A673 (cell line): Measurements from ENCODE around the gene CEP112.

Source experiments
- EZH2 ChIP-seq: fragments of 200-600 bp; sonication (generic); IDR thresholded peaks from 2 replicates; pipeline ENCODE4 v1.6.1; 2017; ENCODE audit warnings: borderline replicate concordance, low read depth, mild to moderate bottlenecking, mixed read lengths, antibody characterized with exemption, low read length; ENCODE audit not compliant: poor library complexity, severe bottlenecking
- TF ChIP-seq, protein P1 (sequence below): fragments of 300-800, 200-600 bp; sonication (generic); conservative IDR thresholded peaks from 2 replicates; pipeline ENCODE4 v1.5.1; 2017; ENCODE audit warnings: low read depth, mild to moderate bottlenecking, antibody characterized with exemption, low read length, moderate library complexity, mixed read lengths

DNA sequence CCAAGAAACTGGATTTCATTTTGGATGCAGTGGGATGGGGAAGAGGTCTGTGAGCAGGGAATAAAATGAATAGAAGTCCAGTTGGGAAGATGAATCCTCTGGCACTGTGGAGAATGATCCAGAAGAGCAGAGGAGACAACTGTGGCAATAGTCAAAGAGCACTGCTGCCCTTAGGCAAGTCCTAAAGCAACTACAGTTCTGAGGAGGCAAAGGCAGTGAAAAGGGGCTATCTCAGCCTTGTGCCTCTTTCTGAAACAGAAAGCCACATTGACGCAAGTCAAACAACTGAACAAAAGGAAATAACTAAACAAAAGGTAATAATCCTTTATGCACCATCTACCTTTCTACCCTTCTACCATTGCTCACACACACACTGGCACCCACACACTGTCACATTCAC is 392.5 kb downstream of the CEP112 start:
- TF ChIP-seq, protein P1, sequence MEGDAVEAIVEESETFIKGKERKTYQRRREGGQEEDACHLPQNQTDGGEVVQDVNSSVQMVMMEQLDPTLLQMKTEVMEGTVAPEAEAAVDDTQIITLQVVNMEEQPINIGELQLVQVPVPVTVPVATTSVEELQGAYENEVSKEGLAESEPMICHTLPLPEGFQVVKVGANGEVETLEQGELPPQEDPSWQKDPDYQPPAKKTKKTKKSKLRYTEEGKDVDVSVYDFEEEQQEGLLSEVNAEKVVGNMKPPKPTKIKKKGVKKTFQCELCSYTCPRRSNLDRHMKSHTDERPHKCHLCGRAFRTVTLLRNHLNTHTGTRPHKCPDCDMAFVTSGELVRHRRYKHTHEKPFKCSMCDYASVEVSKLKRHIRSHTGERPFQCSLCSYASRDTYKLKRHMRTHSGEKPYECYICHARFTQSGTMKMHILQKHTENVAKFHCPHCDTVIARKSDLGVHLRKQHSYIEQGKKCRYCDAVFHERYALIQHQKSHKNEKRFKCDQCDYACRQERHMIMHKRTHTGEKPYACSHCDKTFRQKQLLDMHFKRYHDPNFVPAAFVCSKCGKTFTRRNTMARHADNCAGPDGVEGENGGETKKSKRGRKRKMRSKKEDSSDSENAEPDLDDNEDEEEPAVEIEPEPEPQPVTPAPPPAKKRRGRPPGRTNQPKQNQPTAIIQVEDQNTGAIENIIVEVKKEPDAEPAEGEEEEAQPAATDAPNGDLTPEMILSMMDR, result no peak
- no peak for TF ChIP-seq EZH2
